Measurements from ENCODE around the gene IQCB1. TPM values are rescaled to one million over a fixed set of nuclear protein-coding genes. Genes with fewer than 3 reads are reported as not detected.
A peak's percentile ranks its signal among the peaks of the same experiment; 100 is the strongest.
"Not testable (repeated sequence)": the region's sequence is repeated elsewhere in the genome, so short reads cannot be mapped to it uniquely, and the experiment has no call there.

Gene IQCB1
- total and polyA plus RNA-seq, 2 of the 8 experiments (the other 6 are each of a cell fraction or from before 2014, with no cell fraction given), result 21.7 to 31.2 TPM

- H3K4me1 ChIP-seq (replicated peaks in 1 of 4; ENCODE audit: control insufficient read depth in 3 of 4, insufficient read depth in 4 of 4, low read length in 3 of 4); H2BK120ac ChIP-seq (replicated peaks; ENCODE audit: low read depth, low read length); H3K9ac ChIP-seq (replicated peaks in 1 of 4; ENCODE audit: extremely low read depth in 1 of 4, low read depth in 3 of 4, low read length in 3 of 4); H2AFZ ChIP-seq (ENCODE audit: low read length); H3K27ac ChIP-seq (ENCODE audit: low read depth, low read length); FAIRE-seq; H3K9me3 ChIP-seq (ENCODE audit: insufficient read depth in 2 of 2, low read depth in 1 of 2, low read length in 1 of 2); H2BK20ac ChIP-seq (ENCODE audit: low read length); POLR2A ChIA-PET (ENCODE audit: partially characterized antibody); H3K79me2 ChIP-seq (ENCODE audit: control insufficient read depth in 1 of 2, insufficient read depth in 2 of 2, low read length in 2 of 2); H4K91ac ChIP-seq (replicated peaks; ENCODE audit: insufficient read length, low read length); DNase-seq (ENCODE audit: low read depth in 1 of 2, low spot score in 2 of 2); H4K20me1 ChIP-seq (replicated peaks in 1 of 2; ENCODE audit: control insufficient read depth in 1 of 2, insufficient read depth in 2 of 2, low read length in 2 of 2); H3K23ac ChIP-seq (ENCODE audit: insufficient read length); H3K56ac ChIP-seq (replicated peaks; ENCODE audit: insufficient read length, low read depth, low read length); H2BK15ac ChIP-seq (ENCODE audit: low read length); H3K4ac ChIP-seq (replicated peaks; ENCODE audit: insufficient read length, low read depth, low read length); H3K27me3 ChIP-seq (replicated peaks in 1 of 4; ENCODE audit: control insufficient read depth in 3 of 4, extremely low read depth in 1 of 4, insufficient read depth in 3 of 4, low read length in 3 of 4); H2BK12ac ChIP-seq (ENCODE audit: low read depth, low read length); H3K14ac ChIP-seq (ENCODE audit: insufficient read length); H4K8ac ChIP-seq (ENCODE audit: extremely low read depth, insufficient read depth, low read length); H3K4me3 ChIP-seq (ENCODE audit: extremely low read depth in 1 of 4, insufficient read depth in 2 of 4, low read depth in 3 of 4, low read length in 4 of 4); H2AK5ac ChIP-seq (ENCODE audit: low read depth, low read length); H3K79me1 ChIP-seq (ENCODE audit: low read depth, low read length); H3K18ac ChIP-seq (ENCODE audit: extremely low read depth, low read length); H3K4me2 ChIP-seq (ENCODE audit: insufficient read depth in 1 of 2, low read depth in 2 of 2, low read length in 2 of 2); H3K23me2 ChIP-seq (ENCODE audit: low read depth, low read length); CTCF ChIA-PET (ENCODE audit: partially characterized antibody); H4K5ac ChIP-seq (ENCODE audit: insufficient read length, low read depth, low read length); H2BK5ac ChIP-seq (ENCODE audit: low read depth, low read length): not testable (repeated sequence)
- H3K36me3 ChIP-seq (ENCODE audit: control insufficient read depth in 2 of 4, insufficient read depth in 4 of 4, low read length in 3 of 4), result peaks cover 7 to 45% (median 25%) of the 10 kb centered on the region in 4 experiments
- 93% methylated on average over 4 of the region's 4 CpGs; no CpG with 5 or more reads in 1 of the 2 experiments for WGBS, 2 experiments (ENCODE audit: extremely low coverage in 1 of 2, insufficient coverage in 1 of 2, insufficient read length in 1 of 2, insufficient replicate concordance in 2 of 2, low coverage in 1 of 2, low lambda C conversion rate in 2 of 2, missing lambda C conversion rate in 1 of 2)
- TF ChIP-seq KDM1A (IDR thresholded peaks at IDR 0.05; ENCODE audit: borderline replicate concordance, low read length), result peak; percentile 39; the same call in 1 of the 2 replicates
Observed at GRCh38 chr3:121775095-121775494, 59.8 kb downstream of the IQCB1 start.
